Breast epithelium (tissue), 3 donors: ENCODE measurements around the gene KANK2.

Experiments used
- POLR2A ChIP-seq: fragments of 450-650 bp; IDR thresholded peaks from one replicate; pipeline ENCODE4 v1.6.1; 2016; ENCODE audit warnings: antibody characterized with exemption, mild to moderate bottlenecking, moderate library complexity
- POLR2AphosphoS5 ChIP-seq, 3 donors: sonication (generic); formaldehyde crosslinking; IDR thresholded peaks; one replicate each; pipeline ENCODE4 v1.6.1; 2017; ENCODE audit warnings: antibody characterized with exemption in 3 of 3
- TF ChIP-seq, protein P1 (sequence below), 3 donors: fragments of 450-650 bp; IDR thresholded peaks; one replicate each; pipeline ENCODE4 v1.5.1; 2016 to 2017; ENCODE audit warnings: antibody characterized with exemption in 3 of 3, mild to moderate bottlenecking in 3 of 3, moderate library complexity in 3 of 3

DNA sequence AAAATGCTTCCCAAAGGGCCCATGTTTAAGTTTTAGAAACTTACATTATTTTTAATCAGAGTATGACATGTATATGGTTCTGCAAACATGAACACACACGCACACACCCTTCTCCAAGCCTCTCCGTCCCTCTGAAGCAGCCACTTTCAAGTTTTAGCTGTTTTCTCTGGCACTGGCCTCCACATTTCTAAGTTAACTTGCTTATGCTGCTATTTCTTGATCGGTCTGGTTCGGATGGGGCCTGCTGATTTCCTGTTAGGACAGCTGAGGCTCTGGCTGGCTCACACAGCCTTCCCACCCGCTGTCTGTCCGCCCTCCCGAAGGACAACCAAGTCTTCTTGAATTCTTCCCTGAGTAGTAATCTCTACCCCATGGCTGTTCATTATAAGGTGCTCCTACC is 46.2 kb downstream of the KANK2 start:
- TF ChIP-seq, protein P1, sequence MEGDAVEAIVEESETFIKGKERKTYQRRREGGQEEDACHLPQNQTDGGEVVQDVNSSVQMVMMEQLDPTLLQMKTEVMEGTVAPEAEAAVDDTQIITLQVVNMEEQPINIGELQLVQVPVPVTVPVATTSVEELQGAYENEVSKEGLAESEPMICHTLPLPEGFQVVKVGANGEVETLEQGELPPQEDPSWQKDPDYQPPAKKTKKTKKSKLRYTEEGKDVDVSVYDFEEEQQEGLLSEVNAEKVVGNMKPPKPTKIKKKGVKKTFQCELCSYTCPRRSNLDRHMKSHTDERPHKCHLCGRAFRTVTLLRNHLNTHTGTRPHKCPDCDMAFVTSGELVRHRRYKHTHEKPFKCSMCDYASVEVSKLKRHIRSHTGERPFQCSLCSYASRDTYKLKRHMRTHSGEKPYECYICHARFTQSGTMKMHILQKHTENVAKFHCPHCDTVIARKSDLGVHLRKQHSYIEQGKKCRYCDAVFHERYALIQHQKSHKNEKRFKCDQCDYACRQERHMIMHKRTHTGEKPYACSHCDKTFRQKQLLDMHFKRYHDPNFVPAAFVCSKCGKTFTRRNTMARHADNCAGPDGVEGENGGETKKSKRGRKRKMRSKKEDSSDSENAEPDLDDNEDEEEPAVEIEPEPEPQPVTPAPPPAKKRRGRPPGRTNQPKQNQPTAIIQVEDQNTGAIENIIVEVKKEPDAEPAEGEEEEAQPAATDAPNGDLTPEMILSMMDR (IDR thresholded peaks at IDR 0.05): no peak
- TF ChIP-seq POLR2AphosphoS5 (IDR thresholded peaks at IDR 0.05): no peak
- TF ChIP-seq POLR2A: no peak
